IMR-90 (cell line): ENCODE data around the gene FAM186B. TPM values are rescaled to one million over a fixed set of nuclear protein-coding genes. Genes with fewer than 3 reads are reported as not detected.

Experiments
- ATAC-seq: fragments of 200-7000 bp; cut with Tn5 transposase; 2 replicates; pipeline ENCODE4 v1.9.1; 2020; ENCODE audit warnings: low read depth, mild to moderate bottlenecking, moderate library complexity
- BruUV-seq: library from RNA; stranded (reverse); fragments of 400-500 nt; replicated peaks from 2 replicates; lab custom pipeline; 2021; lab: Mats Ljungman, UMichigan
- CTCF ChIA-PET: fragments of 300-600 bp; formaldehyde crosslinking; extraction: SDS; loops from one replicate; lab custom pipeline; 2021; ENCODE audit warnings: antibody characterized with exemption; lab: Yijun Ruan, JAX
- POLR2A ChIA-PET: fragments of 300-600 bp; sonication (Branson Sonifier 250); formaldehyde crosslinking; loops from one replicate; lab custom pipeline; 2022; ENCODE audit warnings: antibody characterized with exemption; ENCODE audit not compliant: unreplicated experiment; lab: Charles Lee
- DNase-seq: peaks from one replicate; pipeline ENCODE4 v3.0.0; 2013
- H2AFZ ChIP-seq: replicated peaks from 2 replicates; pipeline ENCODE3; 2013; ENCODE audit warnings: low read length, mild to moderate bottlenecking; ENCODE audit not compliant: poor library complexity
- H2AK5ac ChIP-seq: 2 replicates; pipeline ENCODE4 v1.6.1; 2013; ENCODE audit warnings: low read depth, low read length, inconsistent platforms
- H2AK9ac ChIP-seq: replicated peaks from 2 replicates; pipeline ENCODE3; 2013; ENCODE audit warnings: mild to moderate bottlenecking, low read depth, low read length, moderate library complexity; ENCODE audit not compliant: poor library complexity
- H2BK120ac ChIP-seq: 2 replicates; pipeline ENCODE4 v1.6.1; 2013; ENCODE audit warnings: low read depth, low read length, inconsistent platforms
- H2BK15ac ChIP-seq: 3 replicates; pipeline ENCODE4 v1.6.1; 2013; ENCODE audit warnings: low read depth, low read length, inconsistent platforms
- H2BK20ac ChIP-seq: 2 replicates; pipeline ENCODE4 v1.6.1; 2013; ENCODE audit warnings: low read depth, mild to moderate bottlenecking, inconsistent platforms, low read length, moderate library complexity
- H2BK5ac ChIP-seq: 2 replicates; pipeline ENCODE4 v1.6.1; 2013; ENCODE audit warnings: mild to moderate bottlenecking, low read depth, low read length, inconsistent platforms; ENCODE audit not compliant: poor library complexity, severe bottlenecking
- H3K14ac ChIP-seq: replicated peaks from 2 replicates; pipeline ENCODE4 v1.6.1; 2013; ENCODE audit warnings: low read depth, low read length, inconsistent platforms
- H3K18ac ChIP-seq: 2 replicates; pipeline ENCODE4 v1.6.1; 2013; ENCODE audit warnings: low read depth, low read length, control low read depth
- H3K23ac ChIP-seq: 2 replicates; pipeline ENCODE4 v1.6.1; 2013; ENCODE audit warnings: low read depth, low read length, inconsistent platforms
- H3K27ac ChIP-seq: 2 replicates; pipeline ENCODE4 v1.5.1; 2013; ENCODE audit warnings: mild to moderate bottlenecking, control low read depth, low read length; ENCODE audit not compliant: insufficient read depth
- H3K27me3 ChIP-seq: 2 replicates; pipeline ENCODE4 v1.6.1; 2013; ENCODE audit warnings: low read length; ENCODE audit not compliant: control insufficient read depth, insufficient read depth
- H3K36me3 ChIP-seq: 2 replicates; pipeline ENCODE4 v1.6.1; 2013; ENCODE audit warnings: low read length, mixed read lengths; ENCODE audit not compliant: control insufficient read depth, insufficient read depth
- H3K4ac ChIP-seq: 2 replicates; pipeline ENCODE4 v1.6.1; 2013; ENCODE audit warnings: low read depth, low read length, inconsistent platforms
- H3K4me1 ChIP-seq: 2 replicates; pipeline ENCODE4 v1.6.1; 2013; ENCODE audit warnings: low read length, mixed read lengths; ENCODE audit not compliant: control insufficient read depth, insufficient read depth
- H3K4me2 ChIP-seq: 2 replicates; pipeline ENCODE4 v1.6.1; 2013; ENCODE audit warnings: low read depth, mild to moderate bottlenecking, control low read depth, low read length, moderate library complexity
- H3K4me3 ChIP-seq: 2 replicates; pipeline ENCODE4 v1.5.1; 2013; ENCODE audit warnings: low read depth, mild to moderate bottlenecking, control low read depth, low read length, moderate library complexity; ENCODE audit not compliant: insufficient read depth
- H3K56ac ChIP-seq: 2 replicates; pipeline ENCODE4 v1.6.1; 2013; ENCODE audit warnings: low read length, inconsistent platforms; ENCODE audit not compliant: insufficient read depth; ENCODE audit errors: extremely low read depth
- H3K79me1 ChIP-seq, 2 experiments: 2 replicates each; pipeline ENCODE4 v1.6.1; 2013; ENCODE audit warnings: low read length in 2 of 2, inconsistent platforms in 1 of 2, low read depth in 1 of 2
- H3K9ac ChIP-seq: 2 replicates; pipeline ENCODE4 v1.6.1; 2013; ENCODE audit warnings: low read depth, low read length, control low read depth
- H3K9me1 ChIP-seq: 2 replicates; pipeline ENCODE4 v1.6.1; 2013; ENCODE audit warnings: low read length, inconsistent platforms; ENCODE audit not compliant: insufficient read depth
- H3K9me3 ChIP-seq: 2 replicates; pipeline ENCODE4 v1.6.1; 2013; ENCODE audit warnings: low read length; ENCODE audit not compliant: control insufficient read depth, insufficient read depth
- H4K20me1 ChIP-seq: 2 replicates; pipeline ENCODE4 v1.6.1; 2013; ENCODE audit warnings: low read length, inconsistent platforms; ENCODE audit not compliant: insufficient read depth
- H4K5ac ChIP-seq: 2 replicates; pipeline ENCODE4 v1.6.1; 2013; ENCODE audit warnings: mild to moderate bottlenecking, low read depth, low read length, control low read depth
- H4K8ac ChIP-seq, 2 experiments: 2 replicates each; pipeline ENCODE4 v1.6.1; 2013; ENCODE audit warnings: low read depth in 2 of 2, low read length in 2 of 2, control low read depth in 1 of 2, inconsistent platforms in 1 of 2
- H4K91ac ChIP-seq: 2 replicates; pipeline ENCODE4 v1.6.1; 2013; ENCODE audit warnings: low read depth, low read length, inconsistent platforms; ENCODE audit not compliant: insufficient read depth
- MAFK ChIP-seq: IDR thresholded peaks from 2 replicates; pipeline ENCODE4 v1.6.1; 2012; ENCODE audit warnings: low read depth, low read length, improper control_type of control experiment
- MAZ ChIP-seq: IDR thresholded peaks from 2 replicates; pipeline ENCODE4 v1.6.1; 2012; ENCODE audit warnings: low read depth, mild to moderate bottlenecking, low read length, improper control_type of control experiment, moderate library complexity, borderline replicate concordance
- RFX5 ChIP-seq: IDR thresholded peaks from 2 replicates; pipeline ENCODE4 v1.8.0; 2012; ENCODE audit warnings: low read depth, mild to moderate bottlenecking, low read length, moderate library complexity
- WGBS, 2 experiments: methylation state at CpG; one replicate each; pipeline versions ENCODE4 v1.1.5 to v1.1.7; 2013; ENCODE audit warnings: missing lambda C conversion rate in 2 of 2; ENCODE audit not compliant: insufficient read length in 1 of 2; ENCODE audit errors: extremely low coverage in 2 of 2; 5-methylcytosine and 5-hydroxymethylcytosine counted together
- dilution Hi-C: fragments of 300-500 bp; cut with HindIII; formaldehyde crosslinking; loops from one replicate; pipeline ENCODE4 v1.14.3; 2018; ENCODE audit warnings: low sequenced_read_pairs; ENCODE audit not compliant: unreplicated experiment
- in situ Hi-C: fragments of 300-500 bp; cut with MboI; formaldehyde crosslinking; loops from 3 replicates; pipeline ENCODE4 v1.14.3; 2019; ENCODE audit warnings: low sequenced_read_pairs, inconsistent platforms, mixed read lengths
- intact Hi-C: fragments of 100-400 bp; cut with micrococcal nuclease; formaldehyde crosslinking; loops from 2 replicates; pipeline ENCODE4 v1.10.0; 2022
- polyA plus RNA-seq, 3 experiments: library from polyadenylated mRNA; depleted of rRNA; stranded (reverse); fragments of >200 nt; gene quantifications; 2 replicates each; pipeline ENCODE4 v1.2.3, GENCODE V29; 2012; ENCODE audit warnings: low replicate concordance in 1 of 3
- total RNA-seq: library from RNA; depleted of rRNA; stranded (reverse); fragments of >200 nt; gene quantifications from 2 replicates; pipeline ENCODE4 v1.2.3, GENCODE V29; 2012
- TF ChIP-seq, protein P1 (sequence below): fragments of 150-350 bp; IDR thresholded peaks from 2 replicates; pipeline ENCODE4 v1.6.1; 2017; ENCODE audit warnings: mild to moderate bottlenecking, antibody characterized with exemption, low read length, low read depth

The FAM186B gene
- total and polyA plus RNA-seq, 2 of the 4 experiments (the other 2 are of a cell fraction) = 0.10 to 0.18 TPM

- TF ChIP-seq, protein P1, sequence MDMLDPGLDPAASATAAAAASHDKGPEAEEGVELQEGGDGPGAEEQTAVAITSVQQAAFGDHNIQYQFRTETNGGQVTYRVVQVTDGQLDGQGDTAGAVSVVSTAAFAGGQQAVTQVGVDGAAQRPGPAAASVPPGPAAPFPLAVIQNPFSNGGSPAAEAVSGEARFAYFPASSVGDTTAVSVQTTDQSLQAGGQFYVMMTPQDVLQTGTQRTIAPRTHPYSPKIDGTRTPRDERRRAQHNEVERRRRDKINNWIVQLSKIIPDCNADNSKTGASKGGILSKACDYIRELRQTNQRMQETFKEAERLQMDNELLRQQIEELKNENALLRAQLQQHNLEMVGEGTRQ = no peak
These were observed 66.7 kb downstream of the FAM186B start, which contains the start of gene KCNH3 (continued) for GRCh38 chr12:49538510-49539403.

DNA sequence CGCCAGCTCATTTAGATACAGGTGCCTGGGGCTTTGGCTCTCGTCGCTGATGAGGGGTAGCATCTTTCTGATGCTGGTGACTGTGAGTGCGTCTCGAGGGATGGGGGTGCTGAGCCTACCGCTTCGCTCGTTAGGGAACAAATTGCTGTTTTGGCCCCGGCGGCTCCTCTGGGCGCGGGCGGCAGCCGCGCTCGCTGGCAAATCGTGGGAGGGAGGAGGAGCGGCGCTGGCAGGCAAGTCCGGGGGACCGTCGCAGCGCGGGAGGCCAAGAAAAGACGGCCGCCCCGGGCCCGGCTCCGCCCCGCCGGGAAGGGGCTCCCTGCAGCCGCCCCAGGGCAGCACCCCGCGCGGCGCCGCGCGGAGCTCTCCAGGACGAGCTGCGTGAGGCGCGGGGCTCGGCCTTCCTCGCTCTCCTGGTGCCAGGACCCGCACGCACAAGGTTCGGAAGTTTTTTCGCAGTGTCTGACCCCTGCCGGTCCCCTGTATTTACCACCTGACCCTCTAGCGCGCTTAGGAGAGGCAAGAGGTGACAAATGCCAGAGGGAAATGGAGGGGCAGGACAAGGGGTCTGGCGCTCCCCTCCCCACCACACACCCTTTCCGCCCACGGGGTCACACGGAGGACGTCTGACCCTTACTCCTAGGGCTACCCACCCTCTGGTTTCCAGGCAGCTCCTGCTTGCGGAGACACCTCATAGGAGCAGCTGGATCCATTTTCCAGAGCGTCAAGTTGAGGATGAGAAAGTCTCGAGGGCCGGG is 67.5 kb downstream of the FAM186B start:
- BruUV-seq = no TSS peak
- H3K4me3 ChIP-seq = peak overlapping the region; percentile 51; the same call in 1 of the 2 replicates
- H3K27ac ChIP-seq = no peak overlapping the region
- H3K9me3 ChIP-seq = no peaks in the 10 kb centered on the region
- no peak overlapping the region for H3K14ac ChIP-seq
- H3K23ac ChIP-seq = peak overlapping the region; percentile 71; the same call in 1 of the 2 replicates
- no peak overlapping the region for H3K4ac ChIP-seq
- peak overlapping the region; percentile 80 for H2AFZ ChIP-seq
- peak overlapping the region; percentile 58 for H3K4me2 ChIP-seq
- H2BK5ac ChIP-seq = no peak overlapping the region
- peak overlapping the region; percentile 89 for H2AK9ac ChIP-seq
- in situ Hi-C loops = no loop called here
- H3K18ac ChIP-seq = no peak overlapping the region
- 0 out of 2 replicates have a peak, but pooled peaks cover 2% of the 10 kb centered on the region for H3K4me1 ChIP-seq
- TF ChIP-seq RFX5 (no peak), MAZ (no peak), MAFK (no peak)
- ChIA-PET POLR2A (no interaction called here), CTCF (interaction anchor here (1.3 kb wide), 1 partner anchor 179 kb away, joined by 4 read pairs; no protein-coding TSS in a partner anchor)
- no peak overlapping the region for H3K56ac ChIP-seq
- no peaks in the 10 kb centered on the region for H3K36me3 ChIP-seq
- no peaks in the 10 kb centered on the region for H3K9me1 ChIP-seq
- no peak overlapping the region for H4K8ac ChIP-seq
- no peak overlapping the region for H4K5ac ChIP-seq
- H3K27me3 ChIP-seq = peaks cover 49% of the 10 kb centered on the region
- H2BK120ac ChIP-seq = no peak overlapping the region
- no peak overlapping the region for H2AK5ac ChIP-seq
- H4K20me1 ChIP-seq = no peaks in the 10 kb centered on the region; the same call in 1 of the 2 replicates
- H4K91ac ChIP-seq = no peak overlapping the region
- H3K9ac ChIP-seq = no peak overlapping the region
- WGBS, 2 experiments = 2% methylated on average over 18 of the region's 61 CpGs; no CpG with 5 or more reads in 1 of the 2 experiments
- dilution Hi-C loops = no loop called here
- no peaks in the 10 kb centered on the region for H3K79me1 ChIP-seq
- DNase-seq (no peak), ATAC-seq (no peak; the same call in 1 of the 2 replicates)
- H2BK20ac ChIP-seq = no peak overlapping the region
- no peak overlapping the region for H2BK15ac ChIP-seq
- intact Hi-C loops = no loop called here
